K562 (cell line): ENCODE data around the gene LGI4. TPM values are rescaled to one million over a fixed set of nuclear protein-coding genes. Genes with fewer than 3 reads are reported as not detected.

Source experiments
- CAMTA2 ChIP-seq: fragments of 250-450 bp; sonication (Bioruptor Pico); conservative IDR thresholded peaks from 2 replicates; pipeline ENCODE4 v1.5.1; 2022
- CREB1 ChIP-seq, 2 experiments: sonication (generic) in 1 of 2; formaldehyde crosslinking in 1 of 2; IDR thresholded peaks; 2 replicates each; pipeline versions ENCODE4 v1.6.1 to v1.8.0; 2012 to 2022; ENCODE audit warnings: inconsistent platforms in 1 of 2, mild to moderate bottlenecking in 1 of 2, missing genetic modification reagents in 1 of 2, moderate library complexity in 1 of 2
- CREB5 ChIP-seq: fragments of 250-450 bp; sonication (Bioruptor Pico); IDR thresholded peaks from 2 replicates; pipeline ENCODE4 v1.5.0; 2020; ENCODE audit warnings: mild to moderate bottlenecking
- CREBBP ChIP-seq: IDR thresholded peaks from one replicate; pipeline ENCODE4 v1.6.1; 2012; ENCODE audit warnings: low read depth, mild to moderate bottlenecking, control low read depth, inconsistent platforms, low read length
- GATA2 ChIP-seq: sonication (generic); formaldehyde crosslinking; IDR thresholded peaks from 2 replicates; pipeline ENCODE4 v1.4.0; 2020; ENCODE audit warnings: mild to moderate bottlenecking, missing genetic modification reagents
- GTF3C2 ChIP-seq: IDR thresholded peaks from 3 replicates; pipeline ENCODE4 v1.6.1; 2011; ENCODE audit warnings: borderline replicate concordance, mild to moderate bottlenecking, moderate library complexity; ENCODE audit not compliant: insufficient read length; ENCODE audit errors: extremely low read depth
- IRF9 ChIP-seq: fragments of 450-650 bp; IDR thresholded peaks from 2 replicates; pipeline ENCODE4 v1.6.1; 2016; ENCODE audit warnings: missing biosample characterization, missing genetic modification characterization
- KAT8 ChIP-seq: fragments of 450-650 bp; IDR thresholded peaks from 2 replicates; pipeline ENCODE4 v1.6.1; 2016; ENCODE audit warnings: low read depth, mild to moderate bottlenecking
- KDM1A ChIP-seq, 2 experiments: fragments of 450-650 bp; IDR thresholded peaks; 2 replicates each; pipeline ENCODE4 v1.6.1; 2016; ENCODE audit warnings: mild to moderate bottlenecking in 2 of 2
- MAFG ChIP-seq: fragments of 450-650 bp; conservative IDR thresholded peaks from 2 replicates; pipeline ENCODE4 v1.6.1; 2016; ENCODE audit warnings: missing genetic modification characterization, missing compliant biosample characterization
- NEUROD1 ChIP-seq: fragments of 150-350 bp; IDR thresholded peaks from 2 replicates; pipeline ENCODE4 v1.6.1; 2014; ENCODE audit warnings: borderline replicate concordance, low read length, low read depth; ENCODE audit not compliant: partially characterized antibody
- NFIC ChIP-seq: fragments of 450-650 bp; IDR thresholded peaks from 2 replicates; pipeline ENCODE4 v1.6.1; 2017; ENCODE audit warnings: mild to moderate bottlenecking, inconsistent platforms
- NR1H2 ChIP-seq: sonication (generic); formaldehyde crosslinking; IDR thresholded peaks from 2 replicates; pipeline ENCODE4 v1.4.0; 2020; ENCODE audit warnings: mild to moderate bottlenecking, missing genetic modification reagents
- NR2F6 ChIP-seq: fragments of 450-650 bp; formaldehyde crosslinking; IDR thresholded peaks from 2 replicates; pipeline ENCODE4 v1.4.0; 2020; ENCODE audit warnings: mild to moderate bottlenecking
- NUFIP1 ChIP-seq: fragments of 450-650 bp; IDR thresholded peaks from 2 replicates; pipeline ENCODE4 v1.6.1; 2018; ENCODE audit not compliant: partially characterized antibody
- PHF20 ChIP-seq: fragments of 450-650 bp; IDR thresholded peaks from 2 replicates; pipeline ENCODE4 v1.6.1; 2018; ENCODE audit not compliant: partially characterized antibody
- PRPF4 ChIP-seq: fragments of 200-400 bp; formaldehyde crosslinking; IDR thresholded peaks from one replicate; pipeline ENCODE4 v1.6.1; 2017; ENCODE audit warnings: low read length, low read depth, mild to moderate bottlenecking; ENCODE audit not compliant: insufficient read depth, poor library complexity, severe bottlenecking
- PYGO2 ChIP-seq: fragments of 450-650 bp; IDR thresholded peaks from 2 replicates; pipeline ENCODE4 v1.6.1; 2016; ENCODE audit warnings: mild to moderate bottlenecking, missing genetic modification characterization, moderate library complexity, missing compliant biosample characterization
- SMARCC2 ChIP-seq: fragments of 450-650 bp; IDR thresholded peaks from 2 replicates; pipeline ENCODE4 v1.6.1; 2017; ENCODE audit warnings: antibody characterized with exemption, moderate library complexity, mild to moderate bottlenecking, low read depth
- SP1 ChIP-seq: sonication (generic); formaldehyde crosslinking; IDR thresholded peaks from 2 replicates; pipeline ENCODE4 v1.8.1; 2022; ENCODE audit warnings: mild to moderate bottlenecking, missing genetic modification reagents
- TAF7 ChIP-seq: fragments of 450-650 bp; IDR thresholded peaks from 2 replicates; pipeline ENCODE4 v1.6.1; 2016; ENCODE audit warnings: missing genetic modification characterization, missing compliant biosample characterization
- TBL1XR1 ChIP-seq, 2 experiments: IDR thresholded peaks; 2 replicates each; pipeline ENCODE4 v1.6.1; 2012; ENCODE audit warnings: improper control_type of control experiment in 2 of 2, low read length in 2 of 2, mild to moderate bottlenecking in 1 of 2
- ZBED1 ChIP-seq: IDR thresholded peaks from 2 replicates; pipeline ENCODE4 v1.6.1; 2014
- ZNF3 ChIP-seq: fragments of 250-450 bp; sonication (Bioruptor Pico); IDR thresholded peaks from 2 replicates; pipeline ENCODE4 v1.5.0; 2021; ENCODE audit warnings: mild to moderate bottlenecking, moderate library complexity
- ZNF431 ChIP-seq: sonication (generic); formaldehyde crosslinking; IDR thresholded peaks from 2 replicates; pipeline ENCODE4 v1.8.0; 2022; ENCODE audit warnings: mild to moderate bottlenecking, missing genetic modification reagents
- ZNF695 ChIP-seq: fragments of 450-650 bp; formaldehyde crosslinking; IDR thresholded peaks from 2 replicates; pipeline ENCODE4 v1.4.0; 2020; ENCODE audit warnings: mild to moderate bottlenecking, moderate library complexity
- ZNF699 ChIP-seq: fragments of 250-450 bp; sonication (Bioruptor Pico); IDR thresholded peaks from 2 replicates; pipeline ENCODE4 v1.8.0; 2021; ENCODE audit warnings: mild to moderate bottlenecking, moderate library complexity; ENCODE audit not compliant: insufficient replicate concordance
- polyA plus RNA-seq, 8 experiments: library from polyadenylated mRNA; depleted of rRNA in 4 of 8; stranded (reverse) in 5 of 8; unstranded in 3 of 8; fragments of >200 nt; fragmentation: Nextera tagmentation in 2 of 8; fragmentation: Illumina TruSeq in 1 of 8; extraction: Ambion mirVana in 2 of 8; extraction: Trizol in 1 of 8; gene quantifications; 2 replicates each; pipeline versions ENCODE4 v1.2.1 to v1.2.3, GENCODE V29; 2011 to 2014; ENCODE audit warnings: inconsistent platforms in 1 of 8, missing spikeins in 1 of 8
- total RNA-seq, 7 experiments: library from RNA; depleted of rRNA in 6 of 7; stranded (reverse); fragments of >200 nt in 6 of 7; fragmentation: Illumina TruSeq in 2 of 7; extraction: Trizol in 2 of 7; gene quantifications; 2 replicates each; pipeline versions ENCODE4 v1.2.1 to v1.2.3, GENCODE V29; 2011 to 2021; ENCODE audit warnings: low replicate concordance in 1 of 7

The LGI4 gene
- total and polyA plus RNA-seq, 9 of the 15 experiments (the other 6 are each of a cell fraction or from before 2014, with no cell fraction given), result 0.14 to 0.30 (median 0.24) TPM; not detected in 4

DNA sequence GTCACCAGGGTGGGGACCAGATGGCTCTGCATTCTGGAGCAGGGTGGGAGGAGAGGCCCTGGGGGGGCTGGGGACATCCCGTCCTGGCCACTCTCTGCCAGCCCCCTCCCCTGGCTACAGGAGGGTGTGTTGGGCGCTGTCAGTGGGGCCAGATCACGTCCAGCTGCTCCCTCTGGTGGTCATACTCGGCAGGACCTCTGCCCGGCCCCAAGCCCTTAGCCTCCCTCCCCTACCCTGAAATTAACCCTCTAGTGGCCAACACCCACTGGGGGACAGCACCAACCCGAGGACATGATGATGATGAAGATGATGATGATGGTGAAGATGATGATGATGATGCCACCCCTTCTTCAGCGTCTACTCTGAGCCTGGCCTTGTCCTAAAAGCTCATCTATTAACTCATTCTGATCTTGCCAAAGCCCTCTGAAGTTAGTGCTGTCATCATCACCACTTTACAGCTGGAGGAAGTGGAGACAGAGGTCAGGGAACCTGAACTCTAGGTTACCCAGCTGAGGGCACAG lies 590 bp upstream of the LGI4 start (continued):
- peak; percentile 72 for TF ChIP-seq SP1 (CRISPR knock-in tag)
- TF ChIP-seq CAMTA2 (CRISPR knock-in tag), result no peak
- no peak for TF ChIP-seq NR1H2
- no peak for TF ChIP-seq IRF9 (tag)
- no peak for TF ChIP-seq GATA2 (CRISPR knock-in tag)
- no peak for TF ChIP-seq PYGO2 (tag)
- no peak for TF ChIP-seq ZNF695
- TF ChIP-seq CREB5 (CRISPR knock-in tag), result no peak
- peak; percentile 49 for TF ChIP-seq NFIC
- no peak for TF ChIP-seq TBL1XR1 (IDR thresholded peaks at IDR 0.05; ENCODE audit: low read length in 2 of 2)
- no peak for TF ChIP-seq CREB1 (IDR thresholded peaks at IDR 0.05)
- 0 out of 2 replicates have a peak, but pooled peaks have one; percentile 40 for TF ChIP-seq CREB1 (CRISPR knock-in tag; IDR thresholded peaks at IDR 0.05)
- no peak for TF ChIP-seq ZNF431 (CRISPR knock-in tag)
- TF ChIP-seq GTF3C2, result no peak
- peak; percentile 29 to 42; a peak in 2 of 4 replicates for TF ChIP-seq KDM1A (IDR thresholded peaks at IDR 0.05)
- no peak for TF ChIP-seq NR2F6 (CRISPR knock-in tag)
- TF ChIP-seq NUFIP1, result no peak
- no peak for TF ChIP-seq TAF7
- no peak for TF ChIP-seq CREBBP
- no peak for TF ChIP-seq KAT8
- no peak for TF ChIP-seq SMARCC2
- peak; percentile 17 for TF ChIP-seq NEUROD1
- no peak for TF ChIP-seq ZNF699 (CRISPR knock-in tag)
- TF ChIP-seq PRPF4, result no peak
- no peak for TF ChIP-seq MAFG
- TF ChIP-seq PHF20, result no peak
- no peak for TF ChIP-seq ZBED1
- no peak for TF ChIP-seq ZNF3 (CRISPR knock-in tag)
